Tibial nerve (tissue), 4 donors: ENCODE data around the gene CCDC85B. TPM values are rescaled to one million over a fixed set of nuclear protein-coding genes. Genes with fewer than 3 reads are reported as not detected.
"Not testable (repeated sequence)": the region's sequence is repeated elsewhere in the genome, so short reads cannot be mapped to it uniquely, and the experiment has no call there.

Experiments
- DNase-seq, 2 donors: peaks; one replicate each; pipeline ENCODE4 v3.0.0-alpha.2; 2019; ENCODE audit warnings: low spot score in 2 of 2
- H3K27ac ChIP-seq, 4 donors: fragments of 200-600 bp; sonication (generic) in 3 of 4; one replicate each; pipeline ENCODE4 v1.5.1; 2017 to 2019; ENCODE audit warnings: mild to moderate bottlenecking in 1 of 4
- H3K27me3 ChIP-seq, 2 donors: fragments of 200-600 bp; sonication (generic) in 1 of 2; one replicate each; pipeline versions ENCODE4 v1.5.1 to v1.6.0; 2017 to 2019
- H3K36me3 ChIP-seq, 3 donors: fragments of 200-600 bp; sonication (generic); one replicate each; pipeline ENCODE4 v1.5.1; 2018 to 2019
- H3K4me1 ChIP-seq, 4 donors: fragments of 200-600 bp; sonication (generic) in 3 of 4; one replicate each; pipeline ENCODE4 v1.5.1; 2017 to 2019
- H3K4me3 ChIP-seq, 4 donors: fragments of 200-600 bp; sonication (generic) in 3 of 4; one replicate each; pipeline ENCODE4 v1.5.1; 2017 to 2019; ENCODE audit warnings: mild to moderate bottlenecking in 1 of 4, moderate library complexity in 1 of 4
- H3K9me3 ChIP-seq, 4 donors: fragments of 200-600 bp; sonication (generic) in 3 of 4; one replicate each; pipeline ENCODE4 v1.5.1; 2017 to 2019
- CTCF ChIP-seq, 5 experiments: fragments of 200-600 bp in 3 of 5; fragments of 450-650 bp in 2 of 5; sonication (generic) in 3 of 5; IDR thresholded peaks; one replicate each; pipeline ENCODE4 v1.5.1; 2016 to 2019; ENCODE audit warnings: antibody characterized with exemption in 5 of 5, mild to moderate bottlenecking in 3 of 5, moderate library complexity in 2 of 5
- EP300 ChIP-seq, 2 donors: sonication (generic); formaldehyde crosslinking; IDR thresholded peaks; one replicate each; pipeline ENCODE4 v1.6.1; 2017; ENCODE audit warnings: antibody characterized with exemption in 2 of 2, mild to moderate bottlenecking in 1 of 2
- POLR2A ChIP-seq, 2 donors: fragments of 450-650 bp; IDR thresholded peaks; one replicate each; pipeline ENCODE4 v1.6.1; 2017; ENCODE audit warnings: antibody characterized with exemption in 2 of 2, mild to moderate bottlenecking in 2 of 2, moderate library complexity in 2 of 2
- WGBS, 2 donors: methylation state at CpG; one replicate each; pipeline ENCODE4 v1.1.5; 2018; 5-methylcytosine and 5-hydroxymethylcytosine counted together
- total RNA-seq, 4 donors: library from RNA; depleted of rRNA; stranded (reverse); fragments of >200 nt; gene quantifications; one replicate each; pipeline ENCODE4 v1.1.0, GENCODE V29; 2016

The CCDC85B gene
- total RNA-seq, 4 donors from 2014 or later, result 73.0 to 108 (median 89.4) TPM

- H3K27ac ChIP-seq, result peak overlapping the region; percentile 92 to 99 (median 95)
- H3K27me3 ChIP-seq, result no peaks in the 10 kb centered on the region
- H3K36me3 ChIP-seq, result peaks cover 0 to 42% (median 0%) of the 10 kb centered on the region in 3 donors
- no peak for DNase-seq
- H3K4me1 ChIP-seq, result peaks cover 0 to 61% (median 38%) of the 10 kb centered on the region in 4 donors
- H3K9me3 ChIP-seq, result no peaks in the 10 kb centered on the region
- H3K4me3 ChIP-seq, result peak overlapping the region; percentile 56 to 93 (median 74)
- TF ChIP-seq CTCF (IDR thresholded peaks at IDR 0.05) (no peak), POLR2A (IDR thresholded peaks at IDR 0.05) (no peak), EP300 (IDR thresholded peaks at IDR 0.05) (no peak)
- 0 to 2% methylated on average over 23 of the region's 23 CpGs for WGBS, 2 donors
Measured at GRCh38 chr11:65887723-65888162, 2.7 kb upstream of the CCDC85B start.

GRCh38 chr11:65888163-65888814, 2.2 kb upstream of the CCDC85B start, which contains the start of gene FIBP:
FIBP (minus strand) TSS chr11:65888471; CDS start chr11:65888418, 53 bp downstream.
- H3K36me3 ChIP-seq, result peaks cover 0 to 37% (median 0%) of the 10 kb centered on the region in 3 donors
- peak; percentile 94 to 96 for DNase-seq
- H3K4me3 ChIP-seq, result peak within 1 kb of the TSS; percentile 56 to 93 (median 74)
- TF ChIP-seq EP300 (IDR thresholded peaks at IDR 0.05) (peak; percentile 91 to 95), CTCF (IDR thresholded peaks at IDR 0.05) (peak; percentile 79 to 99 (median 98)), POLR2A (IDR thresholded peaks at IDR 0.05) (peak; percentile 89 to 93)
- peaks cover 0 to 67% (median 43%) of the 10 kb centered on the region in 4 donors for H3K4me1 ChIP-seq
- 0 to 1% methylated on average over 31 to 52 of the region's 57 CpGs for WGBS, 2 donors
- no peaks in the 10 kb centered on the region for H3K9me3 ChIP-seq
- peak within 1 kb of the TSS; percentile 92 to 99 (median 95) for H3K27ac ChIP-seq
- no peaks in the 10 kb centered on the region for H3K27me3 ChIP-seq

GRCh38 chr11:65891219-65892136, 1.0 kb downstream of the CCDC85B start:
- H3K4me3 ChIP-seq, result peak overlapping the region; percentile 80 to 93 (median 91)
- H3K36me3 ChIP-seq, result peaks cover 0 to 10% (median 0%) of the 10 kb centered on the region in 3 donors
- H3K4me1 ChIP-seq, result peaks cover 0 to 70% (median 44%) of the 10 kb centered on the region in 4 donors
- H3K27me3 ChIP-seq, result no peaks in the 10 kb centered on the region
- no peaks in the 10 kb centered on the region for H3K9me3 ChIP-seq
- no peak for DNase-seq
- TF ChIP-seq POLR2A (IDR thresholded peaks at IDR 0.05) (no peak), EP300 (IDR thresholded peaks at IDR 0.05) (peak in 1 of 2 donors; percentile 23)
- 6 to 10% methylated on average over 40 to 48 of the region's 57 CpGs for WGBS, 2 donors
- H3K27ac ChIP-seq, result peak overlapping the region; percentile 92 to 99 (median 95)

- H3K9me3 ChIP-seq, H3K27me3 ChIP-seq, DNase-seq, H3K36me3 ChIP-seq: not testable (repeated sequence)
- H3K4me3 ChIP-seq, result peak overlapping the region in 2 of 4 donors; percentile 80 to 93
- H3K4me1 ChIP-seq, result peaks cover 0 to 63% (median 44%) of the 10 kb centered on the region in 4 donors
- WGBS, 2 donors, result 58 to 61% methylated on average over 5 of the region's 5 CpGs
- peak overlapping the region in 3 of 4 donors; percentile 92 to 99 (median 98) for H3K27ac ChIP-seq
Measured at GRCh38 chr11:65892137-65892540, 1.7 kb downstream of the CCDC85B start.

GRCh38 chr11:65892661-65893317, 2.3 kb downstream of the CCDC85B start:
- 75 to 84% methylated on average over 10 of the region's 10 CpGs for WGBS, 2 donors
- Histone ChIP-seq H3K36me3 (no peaks in the 10 kb centered on the region), H3K4me1 (peaks cover 0 to 56% (median 38%) of the 10 kb centered on the region in 4 donors), H3K27ac (peak overlapping the region in 3 of 4 donors; percentile 92 to 99 (median 98)), H3K9me3 (no peaks in the 10 kb centered on the region), H3K4me3 (no peak overlapping the region), H3K27me3 (no peaks in the 10 kb centered on the region)
- no peak for DNase-seq
- TF ChIP-seq EP300 (IDR thresholded peaks at IDR 0.05), result no peak

GRCh38 chr11:65894034-65894591, 3.6 kb downstream of the CCDC85B start:
- Histone ChIP-seq H3K4me1 (peaks cover 0 to 52% (median 36%) of the 10 kb centered on the region in 4 donors), H3K27me3 (peaks cover 0 to 4% of the 10 kb centered on the region in 2 donors), H3K4me3 (peak overlapping the region in 2 of 4 donors; percentile 14 to 28), H3K36me3 (no peaks in the 10 kb centered on the region), H3K9me3 (no peaks in the 10 kb centered on the region), H3K27ac (peak overlapping the region; percentile 16 to 99 (median 87))
- no peak for DNase-seq
- WGBS, 2 donors, result 70 to 91% methylated on average over 14 to 16 of the region's 16 CpGs
- TF ChIP-seq EP300 (IDR thresholded peaks at IDR 0.05), result no peak
- no peak for TF ChIP-seq POLR2A (IDR thresholded peaks at IDR 0.05)
- no peak for TF ChIP-seq CTCF (IDR thresholded peaks at IDR 0.05)
